GM18507 (cell line): ENCODE results near the gene PDE4B.
"Not testable (repeated sequence)": the region's sequence is repeated elsewhere in the genome, so short reads cannot be mapped to it uniquely, and the experiment has no call there.

Experiments used
- DNase-seq: peaks from one replicate; pipeline ENCODE4 v3.0.0; 2011; ENCODE audit warnings: low read depth; ENCODE audit not compliant: insufficient read length; ENCODE audit errors: extremely low spot score
- FAIRE-seq: peaks from 2 replicates; lab custom pipeline; 2011; peaks lifted over from hg19 to GRCh38; lab: Jason Lieb, UNC

Gene PDE4B

GRCh38 chr1:66083003-66083402 is 290.3 kb downstream of the PDE4B start:
- no peak for FAIRE-seq
- no peak for DNase-seq

- FAIRE-seq, result no peak
Measured at GRCh38 chr1:66084442-66084841, 291.7 kb downstream of the PDE4B start.

GRCh38 chr1:66085600-66085999 is 292.9 kb downstream of the PDE4B start:
- DNase-seq (no peak), FAIRE-seq (no peak)

More at GRCh38 chr1:66084442-66084841, 291.7 kb downstream of the PDE4B start:
- no peak for DNase-seq

- DNase-seq (no peak), FAIRE-seq (no peak)
Measured at GRCh38 chr1:66088787-66089186, 296.1 kb downstream of the PDE4B start.

- FAIRE-seq (no peak), DNase-seq (no peak)
Measured at GRCh38 chr1:66090859-66091457, 298.3 kb downstream of the PDE4B start.

- no peak for DNase-seq
- FAIRE-seq, result no peak
Measured at GRCh38 chr1:66095190-66095589, 302.5 kb downstream of the PDE4B start.

- not testable (repeated sequence) for DNase-seq, FAIRE-seq
Measured at GRCh38 chr1:66100959-66101358, 308.3 kb downstream of the PDE4B start.

- FAIRE-seq, DNase-seq: not testable (repeated sequence)
Measured at GRCh38 chr1:66104076-66104475, 311.4 kb downstream of the PDE4B start.

GRCh38 chr1:66108624-66109023 is 315.9 kb downstream of the PDE4B start:
- DNase-seq (no peak), FAIRE-seq (no peak)

GRCh38 chr1:66112744-66113400 is 320.2 kb downstream of the PDE4B start:
- FAIRE-seq (no peak), DNase-seq (no peak)

GRCh38 chr1:66119148-66119547 is 326.5 kb downstream of the PDE4B start:
- no peak for FAIRE-seq
- DNase-seq, result no peak

- FAIRE-seq, result no peak
- DNase-seq, result no peak
Measured at GRCh38 chr1:66124670-66125069, 332.0 kb downstream of the PDE4B start.

- DNase-seq, result not testable (repeated sequence)
Measured at GRCh38 chr1:66128641-66129040, 335.9 kb downstream of the PDE4B start.

GRCh38 chr1:66132324-66132723 is 339.6 kb downstream of the PDE4B start:
- DNase-seq (no peak), FAIRE-seq (no peak)

More at GRCh38 chr1:66128641-66129040, 335.9 kb downstream of the PDE4B start:
- peak; percentile 12 for FAIRE-seq

- FAIRE-seq (no peak), DNase-seq (no peak)
Measured at GRCh38 chr1:66134004-66134403, 341.3 kb downstream of the PDE4B start.

GRCh38 chr1:66135161-66135560 is 342.5 kb downstream of the PDE4B start:
- FAIRE-seq, result no peak
- no peak for DNase-seq

GRCh38 chr1:66136423-66136822 is 343.7 kb downstream of the PDE4B start:
- FAIRE-seq, DNase-seq: not testable (repeated sequence)

- no peak for DNase-seq
- FAIRE-seq, result no peak
Measured at GRCh38 chr1:66137235-66137634, 344.5 kb downstream of the PDE4B start.

GRCh38 chr1:66138613-66139012 is 345.9 kb downstream of the PDE4B start:
- DNase-seq, result no peak
- no peak for FAIRE-seq

- FAIRE-seq (no peak), DNase-seq (no peak)
Measured at GRCh38 chr1:66140072-66140471, 347.4 kb downstream of the PDE4B start.

GRCh38 chr1:66143651-66144050 is 351.0 kb downstream of the PDE4B start:
- no peak for FAIRE-seq
- DNase-seq, result no peak
